Stomach smooth muscle (tissue), 2 donors: ENCODE data around the gene TCEANC2.

Experiments
- H3K27ac ChIP-seq: one replicate; pipeline ENCODE4 v1.7.0; 2013; ENCODE audit warnings: mild to moderate bottlenecking, low read length, inconsistent platforms
- H3K27me3 ChIP-seq, 2 donors: one replicate each; pipeline ENCODE4 v1.7.0; 2013; ENCODE audit warnings: low read length in 2 of 2; ENCODE audit not compliant: insufficient read depth in 2 of 2, control insufficient read depth in 1 of 2
- H3K36me3 ChIP-seq, 2 donors: one replicate each; pipeline ENCODE4 v1.7.0; 2013; ENCODE audit warnings: low read length in 2 of 2; ENCODE audit not compliant: control insufficient read depth in 2 of 2, insufficient read depth in 2 of 2
- H3K4me1 ChIP-seq: one replicate; pipeline ENCODE4 v1.7.0; 2013; ENCODE audit warnings: low read length; ENCODE audit not compliant: control insufficient read depth, insufficient read depth
- H3K4me3 ChIP-seq, 2 donors: one replicate each; pipeline ENCODE4 v1.7.0; 2013; ENCODE audit warnings: low read length in 2 of 2
- H3K9ac ChIP-seq, 2 donors: one replicate each; pipeline ENCODE4 v1.7.0; 2013; ENCODE audit warnings: low read length in 2 of 2, mild to moderate bottlenecking in 1 of 2
- H3K9me3 ChIP-seq, 2 donors: one replicate each; pipeline ENCODE4 v1.7.0; 2013; ENCODE audit warnings: low read length in 2 of 2; ENCODE audit not compliant: control insufficient read depth in 2 of 2
- donor health status: healthy.
- donor health status: Pancreatic carcinoma.

The TCEANC2 gene

DNA sequence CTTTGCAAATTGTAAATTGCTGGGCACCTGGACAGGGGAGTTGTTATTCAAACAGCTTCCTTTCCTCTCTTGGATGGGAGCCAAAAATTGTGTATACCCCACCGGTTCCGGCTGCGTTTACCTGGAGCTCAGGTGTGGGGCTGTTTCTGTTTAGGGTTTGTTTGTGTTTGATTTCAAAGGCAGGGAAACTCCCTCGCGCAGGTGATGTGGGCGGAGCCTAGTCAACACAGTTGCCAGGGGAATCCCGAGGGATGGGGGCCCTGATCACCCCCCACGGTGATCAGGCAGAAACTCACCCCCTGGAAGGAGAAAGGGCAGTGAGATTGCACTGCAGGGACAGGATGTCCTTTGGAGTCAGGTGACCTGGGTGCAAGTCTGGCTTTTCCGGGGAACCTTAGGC lies 71.1 kb downstream of the TCEANC2 start:
- Histone ChIP-seq H3K9ac (no peak overlapping the region), H3K4me1 (peaks cover 15% of the 10 kb centered on the region), H3K36me3 (no peaks in the 10 kb centered on the region), H3K27me3 (no peaks in the 10 kb centered on the region), H3K9me3 (no peaks in the 10 kb centered on the region), H3K4me3 (no peak overlapping the region), H3K27ac (no peak overlapping the region)

DNA sequence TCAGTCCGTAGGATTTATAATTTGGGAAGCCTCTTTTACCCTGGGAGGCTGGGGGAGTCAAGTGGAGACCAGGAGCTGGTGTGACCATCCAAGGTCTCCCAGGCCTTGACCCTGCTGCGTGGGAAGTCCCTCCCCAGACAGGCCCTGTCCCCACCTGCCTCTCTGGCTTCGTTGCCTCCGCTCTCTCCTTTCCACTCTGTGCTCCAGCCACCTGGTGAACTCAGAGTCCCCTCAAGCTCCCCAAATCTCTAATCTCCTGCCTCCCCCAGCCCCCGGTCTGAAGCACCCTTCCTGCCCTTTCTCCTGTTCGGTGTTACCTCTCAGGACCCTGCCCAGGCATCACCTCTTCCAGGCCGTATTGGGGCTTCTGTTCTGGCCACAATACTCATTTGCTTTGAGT lies 71.5 kb downstream of the TCEANC2 start:
- no peaks in the 10 kb centered on the region for H3K36me3 ChIP-seq
- H3K27me3 ChIP-seq: no peaks in the 10 kb centered on the region
- H3K9ac ChIP-seq: no peak overlapping the region
- H3K4me1 ChIP-seq: peaks cover 15% of the 10 kb centered on the region
- H3K4me3 ChIP-seq: no peak overlapping the region
- no peak overlapping the region for H3K27ac ChIP-seq
- H3K9me3 ChIP-seq: no peaks in the 10 kb centered on the region

DNA sequence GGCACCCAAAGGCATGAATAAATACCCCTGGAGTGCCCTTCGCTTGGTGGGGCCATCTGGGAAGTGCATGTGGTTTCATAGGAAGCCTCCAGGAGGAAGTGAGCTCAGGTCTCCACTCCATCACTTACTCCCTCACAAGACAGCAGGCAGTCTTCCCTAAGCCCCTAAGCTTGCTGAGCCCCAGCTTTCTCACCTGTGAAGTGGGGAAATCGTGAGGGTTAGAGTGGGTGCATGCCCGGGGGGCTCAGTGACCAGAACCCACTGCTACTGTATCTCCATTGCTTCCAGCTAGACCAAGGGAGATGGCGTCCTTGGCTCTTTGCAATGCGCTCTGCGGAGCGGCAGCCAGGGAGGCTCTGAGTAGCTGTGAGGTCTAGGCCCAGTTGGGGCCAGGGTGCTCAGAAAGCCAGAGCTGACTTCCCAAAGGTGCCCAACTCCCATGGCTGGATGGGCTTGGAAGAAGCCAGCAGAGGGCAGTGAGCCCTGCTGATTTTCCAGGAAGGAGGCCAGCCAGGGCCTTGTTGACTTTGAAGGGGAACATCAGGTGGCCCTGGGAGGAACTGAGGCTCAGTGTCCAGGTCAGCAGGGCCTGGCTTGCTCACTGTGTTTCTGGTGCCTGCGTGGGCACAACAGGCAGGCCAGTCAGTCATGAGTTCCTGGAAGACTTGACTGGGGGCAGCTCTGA lies 72.1 kb downstream of the TCEANC2 start:
- H3K27me3 ChIP-seq: no peaks in the 10 kb centered on the region
- H3K36me3 ChIP-seq: no peaks in the 10 kb centered on the region
- no peak overlapping the region for H3K9ac ChIP-seq
- H3K4me3 ChIP-seq: no peak overlapping the region
- H3K4me1 ChIP-seq: peaks cover 15% of the 10 kb centered on the region
- no peak overlapping the region for H3K27ac ChIP-seq
- H3K9me3 ChIP-seq: no peaks in the 10 kb centered on the region

DNA sequence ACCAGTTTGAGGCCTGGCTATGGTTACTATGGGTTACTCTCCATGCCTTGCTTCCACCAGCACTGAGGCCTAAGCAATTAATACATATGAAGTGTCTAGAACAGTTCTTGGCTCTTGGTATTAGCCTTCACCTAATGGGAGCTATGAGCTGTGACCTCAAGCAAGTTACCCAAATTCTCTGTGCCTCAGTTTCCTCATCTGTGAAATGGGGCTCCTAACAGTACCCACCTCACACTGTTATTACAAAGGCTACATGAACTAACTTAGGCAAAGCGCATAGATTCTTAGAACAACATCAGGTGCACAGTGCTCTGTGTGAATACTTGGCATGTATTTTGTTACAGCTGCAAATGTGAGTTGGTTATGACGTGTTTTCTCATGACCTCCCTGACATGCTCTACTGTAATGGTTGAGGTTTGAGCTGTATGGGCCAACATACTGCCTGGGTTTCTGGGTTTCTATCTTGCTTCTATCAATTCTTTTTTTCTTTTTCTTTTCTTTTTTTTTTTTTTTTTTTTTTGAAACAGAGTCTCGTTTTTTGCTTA lies 72.9 kb downstream of the TCEANC2 start:
- no peaks in the 10 kb centered on the region for H3K27me3 ChIP-seq

DNA sequence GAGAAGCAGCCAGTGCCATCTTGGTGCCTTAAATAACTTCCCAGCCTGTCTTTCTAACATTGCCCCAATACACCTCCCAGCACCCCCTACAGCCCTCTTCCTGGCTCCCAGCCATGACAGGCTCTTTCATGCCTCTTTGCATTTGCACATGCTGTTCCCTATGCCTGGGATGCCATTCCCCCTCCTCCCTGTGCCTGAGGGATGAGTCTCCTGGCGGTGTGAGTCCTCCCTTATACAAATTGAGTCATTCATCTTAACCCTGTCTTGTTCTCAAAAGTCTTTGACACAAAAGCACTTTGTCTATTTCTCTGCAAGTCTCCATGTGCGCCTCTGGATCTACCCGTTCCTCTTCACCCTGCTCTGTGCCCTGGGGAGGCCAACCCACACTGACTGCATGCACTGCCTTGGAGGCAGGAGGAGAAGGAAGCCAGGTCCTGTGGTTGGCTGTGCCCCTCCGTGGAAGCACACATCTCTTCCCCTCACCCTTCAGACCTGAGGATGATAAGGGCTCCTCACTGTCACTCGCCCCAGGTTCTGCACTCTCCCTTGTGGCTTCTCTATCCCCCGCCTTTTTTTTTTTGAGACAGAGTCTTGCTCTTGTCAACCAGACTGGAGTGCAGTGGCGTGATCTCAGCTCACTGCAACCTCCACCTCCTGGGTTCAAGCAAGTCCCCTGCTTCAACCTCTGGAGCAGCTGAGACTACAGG lies 74.3 kb downstream of the TCEANC2 start:
- H3K27ac ChIP-seq: no peak overlapping the region
- H3K27me3 ChIP-seq: no peaks in the 10 kb centered on the region
- no peak overlapping the region for H3K4me3 ChIP-seq
- H3K9me3 ChIP-seq: no peaks in the 10 kb centered on the region
- H3K4me1 ChIP-seq: no peaks in the 10 kb centered on the region
- no peak overlapping the region for H3K9ac ChIP-seq
- no peaks in the 10 kb centered on the region for H3K36me3 ChIP-seq

More for the DNA sequence above, 72.9 kb downstream of the TCEANC2 start:
- H3K9ac ChIP-seq: no peak overlapping the region
- H3K9me3 ChIP-seq: no peaks in the 10 kb centered on the region
- H3K4me1 ChIP-seq: peaks cover 7% of the 10 kb centered on the region
- H3K4me3 ChIP-seq: no peak overlapping the region
- no peak overlapping the region for H3K27ac ChIP-seq
- H3K36me3 ChIP-seq: no peaks in the 10 kb centered on the region

GRCh38 chr1:54129858-54130257 lies 76.5 kb downstream of the TCEANC2 start:
- Histone ChIP-seq H3K9ac (no peak overlapping the region), H3K4me1 (no peaks in the 10 kb centered on the region), H3K36me3 (no peaks in the 10 kb centered on the region), H3K27ac (no peak overlapping the region), H3K27me3 (no peaks in the 10 kb centered on the region), H3K4me3 (no peak overlapping the region), H3K9me3 (no peaks in the 10 kb centered on the region)

DNA sequence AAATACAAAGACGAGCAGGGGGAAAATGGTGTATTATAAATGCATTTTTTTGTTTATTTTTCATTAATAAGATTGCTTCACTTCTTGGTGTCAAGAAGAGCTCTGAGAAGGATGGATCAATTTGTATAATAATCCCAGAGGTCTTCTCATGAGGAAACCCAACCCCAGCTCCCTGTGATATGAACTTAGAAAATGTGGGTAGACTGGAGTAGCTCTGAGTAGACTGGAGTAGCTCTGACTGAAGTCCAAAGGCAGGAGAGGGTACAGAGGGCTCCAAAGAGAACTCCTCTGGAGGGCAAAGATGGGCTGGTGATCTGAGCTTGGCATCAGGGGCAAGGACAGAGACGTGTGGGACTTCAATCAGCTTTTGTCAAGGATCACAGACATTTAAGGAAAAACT lies 78.0 kb downstream of the TCEANC2 start:
- Histone ChIP-seq H3K36me3 (no peaks in the 10 kb centered on the region), H3K9me3 (no peaks in the 10 kb centered on the region), H3K27ac (no peak overlapping the region), H3K9ac (no peak overlapping the region), H3K27me3 (no peaks in the 10 kb centered on the region), H3K4me3 (no peak overlapping the region), H3K4me1 (no peaks in the 10 kb centered on the region)

DNA sequence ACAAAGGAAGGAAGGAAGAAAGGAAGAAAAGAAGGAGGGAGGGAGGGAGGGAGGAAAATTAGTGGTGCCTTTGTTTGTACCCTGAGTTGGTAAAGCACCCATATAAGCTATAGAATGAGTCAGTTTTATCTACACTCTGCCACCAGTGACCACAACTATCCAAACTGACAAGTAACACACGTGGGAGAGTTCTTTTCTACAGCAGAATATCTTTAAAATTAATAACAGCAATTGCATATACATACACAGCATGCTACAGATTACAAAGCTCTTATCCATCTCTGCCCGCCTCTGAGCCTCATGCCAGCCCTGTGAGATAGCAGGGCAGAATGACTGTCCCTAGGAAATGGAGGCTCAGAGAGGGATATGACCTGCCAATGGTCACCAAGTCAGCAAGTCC lies 79.1 kb downstream of the TCEANC2 start:
- H3K9ac ChIP-seq: no peak overlapping the region
- no peaks in the 10 kb centered on the region for H3K9me3 ChIP-seq
- H3K36me3 ChIP-seq: no peaks in the 10 kb centered on the region
- no peak overlapping the region for H3K27ac ChIP-seq
- H3K27me3 ChIP-seq: no peaks in the 10 kb centered on the region
- no peaks in the 10 kb centered on the region for H3K4me1 ChIP-seq
- no peak overlapping the region for H3K4me3 ChIP-seq

DNA sequence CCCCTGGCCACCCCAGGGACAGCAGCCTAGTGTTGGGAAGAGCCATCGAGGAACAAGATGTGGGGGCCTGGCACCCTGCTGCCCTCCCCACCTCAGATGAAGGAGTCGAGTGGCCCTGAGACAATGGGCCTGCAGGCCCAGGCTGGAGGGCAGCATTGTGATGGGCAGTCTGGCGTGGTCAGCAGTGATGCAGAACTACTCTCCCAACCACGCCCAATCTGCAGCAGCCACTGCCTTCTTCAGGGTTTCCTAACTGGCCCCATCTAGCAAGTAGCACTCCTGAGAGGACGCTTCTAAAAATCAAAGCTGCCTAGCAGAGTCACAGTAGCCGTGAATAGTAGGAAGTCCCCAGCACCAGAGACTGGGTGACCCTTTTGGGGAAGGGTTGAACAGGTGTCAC lies 80.9 kb downstream of the TCEANC2 start:
- Histone ChIP-seq H3K27ac (no peak overlapping the region), H3K9me3 (no peaks in the 10 kb centered on the region), H3K4me1 (no peaks in the 10 kb centered on the region), H3K36me3 (no peaks in the 10 kb centered on the region), H3K4me3 (no peak overlapping the region), H3K9ac (no peak overlapping the region), H3K27me3 (no peaks in the 10 kb centered on the region)

- H3K9ac ChIP-seq: no peak overlapping the region
- no peaks in the 10 kb centered on the region for H3K9me3 ChIP-seq
- no peak overlapping the region for H3K27ac ChIP-seq
- no peak overlapping the region for H3K4me3 ChIP-seq
- no peaks in the 10 kb centered on the region for H3K4me1 ChIP-seq
- no peaks in the 10 kb centered on the region for H3K36me3 ChIP-seq
- H3K27me3 ChIP-seq: no peaks in the 10 kb centered on the region
Observed at GRCh38 chr1:54135436-54136120, 82.2 kb downstream of the TCEANC2 start.
